Measurements from ENCODE around the gene SYNDIG1L. TPM values are rescaled to one million over a fixed set of nuclear protein-coding genes. Genes with fewer than 3 reads are reported as not detected.

SYNDIG1L gene
- total RNA-seq, 1 donor from 2014 or later, result not detected

DNA sequence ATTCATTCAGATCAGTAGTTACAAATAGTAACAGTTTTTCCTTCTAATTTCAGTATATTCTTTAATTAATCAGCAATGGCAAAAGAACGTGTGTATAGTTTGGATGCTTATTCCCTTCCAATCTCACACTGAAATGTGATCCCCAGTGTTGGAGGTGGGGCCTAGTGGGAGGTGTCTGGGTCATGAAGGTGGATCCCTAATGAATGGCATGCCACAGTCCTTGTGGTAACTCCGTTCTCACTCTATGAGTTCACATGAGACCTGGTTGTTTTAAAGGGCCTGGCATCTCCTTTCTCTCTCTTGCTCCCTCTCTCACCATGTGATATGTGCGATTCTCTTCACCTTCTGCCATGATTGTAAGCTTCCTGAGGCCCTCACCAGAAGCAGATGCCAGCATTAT, 18.9 kb upstream of the SYNDIG1L start:
- no peak overlapping the region for H3K27ac Mint-ChIP-seq (ENCODE audit: unreplicated experiment)
- H3K36me3 Mint-ChIP-seq (ENCODE audit: low read depth), result no peaks in the 10 kb centered on the region
- no peak for DNase-seq (ENCODE audit: low spot score)
- TF ChIP-seq, protein P1, sequence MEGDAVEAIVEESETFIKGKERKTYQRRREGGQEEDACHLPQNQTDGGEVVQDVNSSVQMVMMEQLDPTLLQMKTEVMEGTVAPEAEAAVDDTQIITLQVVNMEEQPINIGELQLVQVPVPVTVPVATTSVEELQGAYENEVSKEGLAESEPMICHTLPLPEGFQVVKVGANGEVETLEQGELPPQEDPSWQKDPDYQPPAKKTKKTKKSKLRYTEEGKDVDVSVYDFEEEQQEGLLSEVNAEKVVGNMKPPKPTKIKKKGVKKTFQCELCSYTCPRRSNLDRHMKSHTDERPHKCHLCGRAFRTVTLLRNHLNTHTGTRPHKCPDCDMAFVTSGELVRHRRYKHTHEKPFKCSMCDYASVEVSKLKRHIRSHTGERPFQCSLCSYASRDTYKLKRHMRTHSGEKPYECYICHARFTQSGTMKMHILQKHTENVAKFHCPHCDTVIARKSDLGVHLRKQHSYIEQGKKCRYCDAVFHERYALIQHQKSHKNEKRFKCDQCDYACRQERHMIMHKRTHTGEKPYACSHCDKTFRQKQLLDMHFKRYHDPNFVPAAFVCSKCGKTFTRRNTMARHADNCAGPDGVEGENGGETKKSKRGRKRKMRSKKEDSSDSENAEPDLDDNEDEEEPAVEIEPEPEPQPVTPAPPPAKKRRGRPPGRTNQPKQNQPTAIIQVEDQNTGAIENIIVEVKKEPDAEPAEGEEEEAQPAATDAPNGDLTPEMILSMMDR (IDR thresholded peaks at IDR 0.05), result no peak
- H3K4me1 Mint-ChIP-seq (ENCODE audit: low read depth), result no peaks in the 10 kb centered on the region
- no peak overlapping the region for H3K4me3 Mint-ChIP-seq (ENCODE audit: unreplicated experiment)
- no peaks in the 10 kb centered on the region for H3K9me3 Mint-ChIP-seq (ENCODE audit: low read depth)
- H3K27me3 Mint-ChIP-seq (ENCODE audit: low read depth), result peaks cover 47% of the 10 kb centered on the region

DNA sequence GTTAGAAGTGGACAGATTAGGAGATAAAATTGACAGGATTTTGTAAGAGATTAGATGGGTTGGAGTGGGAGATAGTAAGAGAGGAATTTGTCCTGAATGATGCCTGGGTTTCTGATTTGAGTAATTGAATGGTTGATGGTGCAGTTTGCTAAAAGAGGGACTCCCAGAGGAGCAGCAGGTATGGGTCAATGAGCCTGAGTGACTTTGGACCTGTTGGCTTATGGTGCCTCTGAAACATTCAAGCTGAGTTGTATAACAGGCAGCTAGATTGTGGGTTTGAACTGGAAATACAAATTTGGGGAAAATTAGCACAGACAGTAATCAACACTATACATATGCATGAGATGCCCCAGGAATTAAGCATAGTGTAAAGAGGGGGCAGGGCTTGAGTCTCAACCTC, 16.7 kb upstream of the SYNDIG1L start:
- no peak for DNase-seq (ENCODE audit: low spot score)
- TF ChIP-seq, protein P1 (IDR thresholded peaks at IDR 0.05), result no peak
- Mint-ChIP-seq H3K4me1 (ENCODE audit: low read depth) (no peaks in the 10 kb centered on the region), H3K9me3 (ENCODE audit: low read depth) (no peaks in the 10 kb centered on the region), H3K27ac (ENCODE audit: unreplicated experiment) (no peak overlapping the region), H3K36me3 (ENCODE audit: low read depth) (no peaks in the 10 kb centered on the region), H3K4me3 (ENCODE audit: unreplicated experiment) (no peak overlapping the region), H3K27me3 (ENCODE audit: low read depth) (peaks cover 34% of the 10 kb centered on the region)

DNA sequence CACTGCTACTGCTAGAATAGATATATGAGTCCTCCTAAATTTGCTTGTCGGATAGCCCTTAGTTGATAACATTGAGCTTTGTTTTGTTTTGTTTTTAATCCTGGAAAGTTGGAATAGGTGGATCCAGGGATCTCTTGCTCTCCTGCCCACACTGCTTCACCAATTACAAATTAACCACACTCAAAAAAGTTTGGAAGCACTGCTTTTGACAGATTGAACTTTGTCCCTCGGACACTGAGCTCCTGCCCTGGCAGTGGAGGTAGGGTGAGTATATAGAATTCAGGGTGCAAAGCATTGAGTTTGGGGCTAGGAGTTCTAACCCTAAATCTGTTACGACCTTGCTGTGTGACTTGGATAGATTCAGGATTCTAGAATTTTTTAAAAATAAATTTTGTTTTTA, 15.1 kb upstream of the SYNDIG1L start:
- DNase-seq (ENCODE audit: low spot score), result no peak
- no peak overlapping the region for H3K4me3 Mint-ChIP-seq (ENCODE audit: unreplicated experiment)
- H3K4me1 Mint-ChIP-seq (ENCODE audit: low read depth), result no peaks in the 10 kb centered on the region
- no peak overlapping the region for H3K27ac Mint-ChIP-seq (ENCODE audit: unreplicated experiment)
- H3K27me3 Mint-ChIP-seq (ENCODE audit: low read depth), result peaks cover 35% of the 10 kb centered on the region
- no peaks in the 10 kb centered on the region for H3K9me3 Mint-ChIP-seq (ENCODE audit: low read depth)
- TF ChIP-seq, protein P1 (IDR thresholded peaks at IDR 0.05), result no peak
- no peaks in the 10 kb centered on the region for H3K36me3 Mint-ChIP-seq (ENCODE audit: low read depth)

DNA sequence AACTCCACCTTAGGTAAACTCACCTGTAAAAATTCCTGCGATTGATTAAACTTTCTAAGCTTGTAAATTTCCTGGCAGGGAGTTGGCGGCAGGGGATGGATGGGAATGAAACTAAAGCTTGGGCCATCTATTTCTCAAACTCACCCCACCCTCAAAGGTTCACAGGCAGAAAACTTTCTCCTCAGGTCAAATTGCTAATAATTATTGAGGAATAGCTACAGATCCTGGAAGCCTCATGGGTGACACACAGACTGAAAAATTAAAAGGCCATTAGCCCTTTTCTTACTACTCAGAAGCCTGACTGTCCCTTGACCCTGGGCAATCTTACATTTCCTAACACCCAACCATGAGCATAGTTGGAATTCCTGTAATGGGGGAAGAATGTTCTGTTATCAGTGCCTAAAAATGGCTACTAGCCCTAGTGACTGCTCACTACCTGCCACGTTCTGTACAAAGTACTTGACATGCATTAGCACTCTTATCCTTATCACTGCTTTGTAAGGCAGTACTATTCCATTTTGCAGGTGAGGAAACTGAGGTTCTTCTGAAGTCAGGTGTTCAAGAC, 12.4 kb upstream of the SYNDIG1L start:
- Mint-ChIP-seq H3K27ac (ENCODE audit: unreplicated experiment) (no peak overlapping the region), H3K36me3 (ENCODE audit: low read depth) (peaks cover 3% of the 10 kb centered on the region), H3K9me3 (ENCODE audit: low read depth) (no peaks in the 10 kb centered on the region), H3K4me1 (ENCODE audit: low read depth) (no peaks in the 10 kb centered on the region), H3K27me3 (ENCODE audit: low read depth) (peaks cover 46% of the 10 kb centered on the region), H3K4me3 (ENCODE audit: unreplicated experiment) (no peak overlapping the region)
- TF ChIP-seq, protein P1 (IDR thresholded peaks at IDR 0.05), result no peak
- DNase-seq (ENCODE audit: low spot score), result no peak

DNA sequence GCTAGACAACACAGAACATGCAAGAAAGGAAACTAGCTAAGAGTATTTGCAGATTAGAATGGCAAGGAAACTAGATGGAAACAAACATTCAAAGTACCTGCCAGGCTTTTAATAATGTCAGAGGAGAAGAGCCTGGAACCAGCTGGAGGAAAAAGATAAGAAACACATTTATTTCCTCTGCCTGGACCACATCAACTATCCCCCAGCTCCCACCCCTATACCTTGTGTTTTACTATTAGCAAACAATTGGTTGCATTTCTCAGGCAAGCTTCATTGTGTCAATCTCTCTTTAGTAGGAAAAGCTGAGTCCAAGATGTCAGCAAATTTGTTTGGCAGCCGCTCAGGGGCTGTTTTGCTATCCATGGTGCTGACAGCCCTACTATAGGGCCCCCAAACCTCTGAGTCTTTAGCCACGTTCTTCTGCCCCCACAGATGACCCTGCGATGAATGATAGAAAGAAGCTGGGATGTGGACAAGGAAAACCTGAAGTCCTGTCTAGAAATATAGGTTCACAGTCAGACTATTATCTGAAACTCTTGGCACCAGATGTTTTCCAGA, 11.6 kb upstream of the SYNDIG1L start:
- Mint-ChIP-seq H3K36me3 (ENCODE audit: low read depth) (peaks cover 3% of the 10 kb centered on the region), H3K27ac (ENCODE audit: unreplicated experiment) (no peak overlapping the region)
- TF ChIP-seq, protein P1 (IDR thresholded peaks at IDR 0.05), result no peak

More for the DNA sequence above, 11.6 kb upstream of the SYNDIG1L start:
- peaks cover 43% of the 10 kb centered on the region for H3K27me3 Mint-ChIP-seq (ENCODE audit: low read depth)
- H3K4me3 Mint-ChIP-seq (ENCODE audit: unreplicated experiment), result no peak overlapping the region
- H3K4me1 Mint-ChIP-seq (ENCODE audit: low read depth), result no peaks in the 10 kb centered on the region
- no peaks in the 10 kb centered on the region for H3K9me3 Mint-ChIP-seq (ENCODE audit: low read depth)
- DNase-seq (ENCODE audit: low spot score), result no peak

Measured in chondrocyte (in vitro differentiated cells).